Keratinocyte (primary cell): ENCODE measurements around the gene RAB4A.

Source experiments
- EZH2 ChIP-seq: IDR thresholded peaks from one replicate; pipeline ENCODE4 v1.6.1; 2012; ENCODE audit warnings: inconsistent platforms, mild to moderate bottlenecking, low read length, moderate library complexity
- TF ChIP-seq, protein P1 (sequence below), 3 experiments: IDR thresholded peaks in 1 of 3; conservative IDR thresholded peaks in 1 of 3; optimal IDR thresholded peaks in 1 of 3; 2 replicates in 2 of 3; 3 replicates in 1 of 3; pipeline versions ENCODE3 to v1.5.1; 2011; ENCODE audit warnings: low read length in 3 of 3, mild to moderate bottlenecking in 3 of 3, moderate library complexity in 2 of 3, control low read depth in 1 of 3, inconsistent platforms in 1 of 3; ENCODE audit not compliant: insufficient read depth in 2 of 3; ENCODE audit errors: extremely low read depth in 1 of 3

DNA sequence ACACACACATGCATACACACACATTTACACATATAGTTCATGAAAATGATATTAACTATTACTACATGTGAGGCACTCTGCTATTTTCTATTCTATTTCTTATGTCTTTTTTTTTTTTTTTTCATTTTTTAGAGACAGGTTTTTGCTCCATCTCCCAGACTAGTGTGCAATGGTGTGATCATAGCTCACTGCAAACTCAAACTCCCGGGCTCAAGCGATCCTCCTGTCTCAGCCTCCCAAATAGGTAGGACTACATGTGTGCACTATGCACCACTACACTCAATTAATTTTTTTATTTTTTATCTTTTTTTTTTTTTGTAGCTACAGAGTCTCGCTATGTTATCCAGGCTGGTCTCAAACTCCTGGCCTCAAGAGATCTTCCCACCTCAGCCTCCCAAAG is 48.8 kb upstream of the RAB4A start:
- TF ChIP-seq, protein P1, sequence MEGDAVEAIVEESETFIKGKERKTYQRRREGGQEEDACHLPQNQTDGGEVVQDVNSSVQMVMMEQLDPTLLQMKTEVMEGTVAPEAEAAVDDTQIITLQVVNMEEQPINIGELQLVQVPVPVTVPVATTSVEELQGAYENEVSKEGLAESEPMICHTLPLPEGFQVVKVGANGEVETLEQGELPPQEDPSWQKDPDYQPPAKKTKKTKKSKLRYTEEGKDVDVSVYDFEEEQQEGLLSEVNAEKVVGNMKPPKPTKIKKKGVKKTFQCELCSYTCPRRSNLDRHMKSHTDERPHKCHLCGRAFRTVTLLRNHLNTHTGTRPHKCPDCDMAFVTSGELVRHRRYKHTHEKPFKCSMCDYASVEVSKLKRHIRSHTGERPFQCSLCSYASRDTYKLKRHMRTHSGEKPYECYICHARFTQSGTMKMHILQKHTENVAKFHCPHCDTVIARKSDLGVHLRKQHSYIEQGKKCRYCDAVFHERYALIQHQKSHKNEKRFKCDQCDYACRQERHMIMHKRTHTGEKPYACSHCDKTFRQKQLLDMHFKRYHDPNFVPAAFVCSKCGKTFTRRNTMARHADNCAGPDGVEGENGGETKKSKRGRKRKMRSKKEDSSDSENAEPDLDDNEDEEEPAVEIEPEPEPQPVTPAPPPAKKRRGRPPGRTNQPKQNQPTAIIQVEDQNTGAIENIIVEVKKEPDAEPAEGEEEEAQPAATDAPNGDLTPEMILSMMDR (optimal IDR thresholded peaks at IDR 0.05 in 1 of 3, IDR thresholded peaks at IDR 0.05 in 1 of 3, conservative IDR thresholded peaks at IDR 0.05 in 1 of 3; ENCODE audit: extremely low read depth in 1 of 3, insufficient read depth in 2 of 3, low read length in 3 of 3): no peak
- no peak for TF ChIP-seq EZH2
